Sciatic nerve (tissue), 2 donors: ENCODE data around the gene FILIP1. TPM values are rescaled to one million over a fixed set of nuclear protein-coding genes. Genes with fewer than 3 reads are reported as not detected.
"Not testable (repeated sequence)": the region's sequence is repeated elsewhere in the genome, so short reads cannot be mapped to it uniquely, and the experiment has no call there.

Experiments used
- ATAC-seq: fragments of 200-7000 bp; cut with Tn5 transposase; one replicate; pipeline ENCODE4 v1.9.1; 2020; ENCODE audit warnings: mild to moderate bottlenecking, moderate library complexity
- DNase-seq: peaks from one replicate; pipeline ENCODE4 v3.0.0-alpha.2; 2020; ENCODE audit warnings: low spot score
- intact Hi-C: fragments of 100-400 bp; cut with DNase I; formaldehyde crosslinking; loops from one replicate; pipeline ENCODE4 v1.14.2; 2022
- total RNA-seq: library from RNA; stranded (reverse); fragmentation: NEBNext Ultra II Directional; extraction: Animal tissue kit (Norgen Biotek cat#: 25700); gene quantifications from one replicate; pipeline ENCODE4 v1.2.1, GENCODE V29; 2021
- donor health status: DM: no; HTN: no; CAD: no.
- donor health status: DM: no; HTN: no; CAD: no.

Gene FILIP1
- total RNA-seq, 1 donor from 2014 or later: 40.2 TPM

- ATAC-seq (no peak), DNase-seq (no peak)
- intact Hi-C loops: no loop called here
Observed at GRCh38 chr6:75466636-75467035, 27.0 kb downstream of the FILIP1 start.

GRCh38 chr6:75463908-75464307, 29.7 kb downstream of the FILIP1 start:
- no peak for DNase-seq
- no peak for ATAC-seq
- intact Hi-C loops: no loop called here

DNA sequence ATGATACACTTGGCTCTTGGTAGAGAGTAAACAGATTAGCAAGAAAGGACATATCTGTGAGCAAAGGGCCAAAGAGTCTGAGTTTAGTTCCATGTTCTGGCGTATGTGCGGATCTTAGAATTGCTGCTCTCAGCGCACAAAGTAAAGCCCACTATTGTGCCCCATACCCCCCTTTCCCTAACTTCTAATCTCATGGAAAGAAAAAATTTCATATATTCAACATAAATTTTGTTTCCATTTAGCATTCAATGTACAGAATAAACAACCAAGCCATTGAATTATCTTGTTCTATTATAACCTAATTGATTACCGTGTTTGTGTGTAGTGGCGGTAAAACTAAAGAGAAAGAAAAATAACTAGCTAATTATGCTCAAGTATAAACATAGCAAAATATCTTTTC, 30.5 kb downstream of the FILIP1 start:
- DNase-seq: no peak
- intact Hi-C loops: no loop called here
- ATAC-seq: no peak

DNA sequence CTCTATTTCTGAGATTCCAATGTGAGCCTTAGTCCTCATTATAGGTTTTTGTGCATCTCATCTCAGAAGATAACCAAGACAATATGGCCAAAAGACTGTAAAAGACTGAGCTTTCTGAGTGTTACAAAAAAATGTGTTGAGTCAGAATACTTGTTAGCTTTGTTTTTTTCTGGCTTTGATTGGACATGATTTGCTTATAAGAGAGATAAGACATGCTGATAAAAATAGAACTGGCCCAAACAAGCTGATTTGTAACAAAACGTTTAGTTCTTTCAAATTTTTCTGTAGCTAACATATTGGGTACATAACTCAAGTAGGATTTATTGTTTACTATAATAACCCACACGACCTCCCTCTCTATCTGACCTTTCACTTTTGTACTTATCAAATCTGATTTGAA, 32.9 kb downstream of the FILIP1 start:
- DNase-seq: no peak
- intact Hi-C loops: no loop called here
- no peak for ATAC-seq

GRCh38 chr6:75458895-75459294, 34.7 kb downstream of the FILIP1 start:
- DNase-seq (no peak), ATAC-seq (peak; percentile 97)
- intact Hi-C loops: no loop called here

DNA sequence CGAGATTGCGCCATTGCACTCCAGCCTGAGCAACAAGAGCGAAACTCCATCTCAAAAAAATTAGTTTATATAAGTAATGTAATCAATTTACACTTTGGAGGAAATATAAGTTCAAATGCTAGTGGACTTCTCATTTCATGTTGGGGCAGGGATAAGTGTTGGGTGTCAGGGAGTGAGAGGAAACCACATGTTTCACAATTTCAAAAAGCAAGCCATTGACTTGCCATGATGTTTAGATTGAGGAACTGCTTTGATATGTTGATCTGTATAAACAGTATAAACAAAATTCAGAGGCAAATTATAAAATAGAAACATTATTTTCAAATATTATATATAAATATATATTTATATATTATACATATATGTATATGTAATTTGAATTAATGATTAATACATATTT, 42.7 kb downstream of the FILIP1 start:
- DNase-seq: no peak
- intact Hi-C loops: no loop called here
- ATAC-seq: no peak

DNA sequence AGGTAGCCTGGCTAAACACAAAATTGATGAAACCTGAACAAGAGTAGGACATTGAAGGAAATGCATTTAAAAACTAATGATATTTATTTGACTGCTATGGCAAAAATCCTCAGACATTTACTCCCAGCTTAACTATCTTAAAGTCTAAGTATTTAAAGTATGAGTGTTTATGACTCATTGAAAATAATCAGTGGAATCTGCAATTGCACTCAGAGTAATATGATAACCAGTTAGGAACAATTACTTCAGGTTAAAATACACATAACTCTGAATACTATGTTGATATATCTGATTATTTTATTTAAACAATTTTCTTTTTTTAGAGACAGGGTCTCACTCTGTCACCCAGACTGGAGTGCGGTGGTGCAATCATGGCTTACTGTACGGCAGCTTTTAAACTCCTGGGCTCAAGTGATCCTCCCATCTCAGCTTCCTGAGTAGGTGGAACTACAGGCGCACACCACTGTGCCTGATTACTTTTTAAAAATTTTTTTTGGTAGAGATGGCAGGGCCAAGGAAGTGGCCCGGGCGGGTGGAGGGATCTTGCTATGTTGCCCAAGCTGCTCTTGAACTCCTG, 43.9 kb downstream of the FILIP1 start:
- ATAC-seq (no peak), DNase-seq (no peak)
- intact Hi-C loops: no loop called here

GRCh38 chr6:75446241-75446880, 47.2 kb downstream of the FILIP1 start:
- DNase-seq (no peak), ATAC-seq (no peak)
- intact Hi-C loops: no loop called here

DNA sequence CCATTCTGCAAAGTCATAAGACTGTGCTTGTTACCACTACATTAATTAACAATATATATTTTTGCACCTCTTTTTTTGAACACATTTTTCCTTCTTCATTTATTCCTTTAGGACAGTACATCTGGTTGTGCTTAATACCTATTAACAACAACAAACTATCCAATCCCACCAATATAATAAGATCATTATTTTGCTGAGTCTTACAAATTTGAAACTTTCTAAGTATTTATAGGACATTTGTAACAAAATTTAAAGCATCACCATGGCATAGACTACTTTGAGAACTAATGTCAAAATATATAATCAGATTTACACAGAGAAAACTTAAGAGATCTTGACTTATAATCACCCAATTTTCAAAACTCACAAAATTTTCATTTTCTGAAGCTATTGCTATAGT, 47.9 kb downstream of the FILIP1 start:
- no peak for DNase-seq
- intact Hi-C loops: no loop called here
- no peak for ATAC-seq

DNA sequence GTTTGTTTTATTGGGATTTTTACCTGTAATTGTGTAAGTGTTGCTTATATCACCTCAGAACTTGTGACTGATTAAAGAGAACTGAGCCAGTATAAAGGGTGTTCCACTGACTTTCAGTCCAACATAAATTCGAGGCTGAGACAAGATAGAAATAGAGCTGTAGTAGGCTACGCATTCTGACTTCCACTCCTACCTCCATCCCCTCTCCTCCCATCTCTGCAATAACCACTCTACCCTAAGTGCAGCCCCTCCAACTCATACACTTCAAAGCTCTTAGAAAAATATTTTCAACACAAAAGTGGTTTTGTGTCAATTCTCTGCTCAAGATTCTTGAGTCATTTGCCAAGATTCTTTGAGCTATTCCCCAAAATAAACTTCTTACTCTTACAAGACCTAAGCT, 48.7 kb downstream of the FILIP1 start:
- intact Hi-C loops: no loop called here
- DNase-seq (no peak), ATAC-seq (no peak)

DNA sequence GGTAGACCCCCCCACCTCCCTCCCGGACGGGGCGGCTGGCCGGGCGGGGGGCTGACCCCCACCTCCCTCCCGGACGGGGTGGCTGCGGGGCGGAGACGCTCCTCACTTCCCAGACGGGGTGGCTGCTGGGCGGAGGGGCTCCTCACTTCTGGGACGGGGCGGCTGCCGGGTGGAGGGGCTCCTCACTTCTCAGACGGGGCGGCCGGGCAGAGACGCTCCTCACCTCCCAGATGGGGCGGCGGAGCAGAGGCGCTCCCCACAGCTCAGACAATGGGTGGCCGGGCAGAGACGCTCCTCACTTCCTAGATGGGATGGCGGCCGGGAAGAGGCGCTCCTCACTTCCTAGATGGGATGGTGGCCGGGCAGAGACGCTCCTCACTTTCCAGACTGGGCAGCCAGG, 51.7 kb downstream of the FILIP1 start:
- DNase-seq, ATAC-seq, intact Hi-C loops: not testable (repeated sequence)

DNA sequence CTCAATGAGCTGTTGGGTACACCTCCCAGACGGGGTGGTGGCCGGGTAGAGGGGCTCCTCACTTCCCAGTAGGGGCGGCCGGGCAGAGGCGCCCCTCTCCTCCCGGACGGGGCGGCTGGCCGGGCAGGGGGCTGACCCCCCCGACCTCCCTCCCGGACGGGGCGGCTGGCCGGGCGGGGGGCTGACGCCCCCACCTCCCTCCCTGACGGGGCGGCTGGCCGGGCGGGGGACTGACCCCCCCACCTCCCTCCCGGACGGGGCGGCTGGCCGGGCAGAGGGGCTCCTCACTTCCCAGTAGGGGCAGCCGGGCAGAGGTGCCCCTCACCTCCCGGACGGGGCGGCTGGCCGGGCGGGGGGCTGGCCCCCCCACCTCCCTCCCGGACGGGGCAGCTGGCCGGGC, 52.1 kb downstream of the FILIP1 start:
- ATAC-seq, DNase-seq, intact Hi-C loops: not testable (repeated sequence)

DNA sequence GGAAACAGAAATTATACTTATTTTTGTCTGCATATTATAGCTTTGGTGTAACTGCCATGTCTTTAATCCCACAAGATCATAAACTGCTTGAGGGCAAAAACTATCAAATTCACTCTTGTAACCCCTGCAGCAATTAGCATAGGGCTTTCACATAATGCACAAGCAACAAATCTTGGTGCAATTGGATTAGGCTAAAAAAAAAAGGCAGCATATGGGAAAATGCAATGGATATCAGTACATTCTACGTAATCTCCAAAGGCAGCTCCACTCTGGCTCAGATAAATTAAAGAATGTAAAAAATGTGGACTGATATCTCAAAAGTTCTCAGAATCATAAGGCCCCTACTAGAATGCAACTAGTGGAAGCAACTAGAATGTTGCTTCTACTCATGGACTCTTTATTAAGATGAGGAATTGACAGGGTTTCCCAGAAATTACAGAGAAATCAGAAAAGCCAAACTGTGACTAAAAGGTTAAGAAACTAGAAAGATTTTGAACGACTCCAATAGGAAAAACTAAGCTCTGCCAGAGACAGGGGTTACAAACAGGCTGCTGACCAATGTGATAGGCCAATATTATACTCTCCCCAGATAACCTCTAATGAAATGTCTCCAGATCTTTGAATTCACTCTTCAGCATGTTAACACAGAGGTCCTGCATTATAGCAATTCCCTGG, 55.0 kb downstream of the FILIP1 start:
- ATAC-seq (no peak), DNase-seq (no peak)
- intact Hi-C loops: no loop called here

- intact Hi-C loops: no loop called here
- no peak for DNase-seq
- ATAC-seq: no peak
Observed at GRCh38 chr6:75438013-75438431, 55.6 kb downstream of the FILIP1 start.

DNA sequence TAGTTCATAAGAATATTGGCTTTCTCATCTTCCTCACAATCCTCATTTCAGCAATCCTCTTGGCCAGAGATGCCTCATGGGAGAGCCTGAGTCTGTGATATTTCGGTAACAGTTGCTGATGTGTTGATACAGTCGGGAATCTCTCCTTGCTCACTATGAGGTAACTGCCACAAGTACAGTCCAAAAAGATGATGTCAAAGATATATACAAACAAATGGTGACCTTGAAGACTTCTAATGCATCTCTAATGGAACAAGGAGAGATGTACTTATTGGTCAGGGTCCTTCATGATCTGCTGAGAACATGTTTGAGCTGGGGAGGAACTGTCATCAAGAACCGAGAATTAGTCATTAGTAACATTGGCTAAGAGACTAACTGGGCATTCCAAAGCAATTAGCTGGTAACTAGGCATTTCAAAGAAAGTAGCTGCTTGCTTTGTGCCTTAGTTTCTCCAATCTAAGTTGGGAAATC, 56.1 kb downstream of the FILIP1 start:
- peak; percentile 97 for ATAC-seq
- no peak for DNase-seq
- intact Hi-C loops: no loop called here

- ATAC-seq: peak; percentile 92
- intact Hi-C loops: no loop called here
Observed at GRCh38 chr6:75436869-75437268, 56.7 kb downstream of the FILIP1 start.

DNA sequence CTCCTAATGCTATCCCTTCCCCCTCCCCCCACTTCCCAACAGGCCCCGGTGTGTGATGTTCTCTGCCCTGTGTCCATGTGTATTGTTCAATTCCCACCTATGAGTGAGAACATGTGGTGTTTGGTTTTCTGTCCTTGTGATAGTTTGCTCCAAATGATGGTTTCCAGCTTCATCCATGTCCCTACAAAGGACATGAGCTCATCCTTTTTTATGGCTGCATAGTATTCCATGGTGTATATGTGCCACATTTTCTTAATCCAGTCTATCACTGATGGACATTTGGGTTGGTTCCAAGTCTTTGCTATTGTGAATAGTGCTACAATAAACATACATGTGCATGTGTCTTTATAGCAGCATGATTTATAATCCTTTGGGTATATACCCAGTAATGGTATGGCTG, 60.8 kb downstream of the FILIP1 start:
- DNase-seq, ATAC-seq, intact Hi-C loops: not testable (repeated sequence)

More at GRCh38 chr6:75436869-75437268, 56.7 kb downstream of the FILIP1 start:
- peak; percentile 64 for DNase-seq

DNA sequence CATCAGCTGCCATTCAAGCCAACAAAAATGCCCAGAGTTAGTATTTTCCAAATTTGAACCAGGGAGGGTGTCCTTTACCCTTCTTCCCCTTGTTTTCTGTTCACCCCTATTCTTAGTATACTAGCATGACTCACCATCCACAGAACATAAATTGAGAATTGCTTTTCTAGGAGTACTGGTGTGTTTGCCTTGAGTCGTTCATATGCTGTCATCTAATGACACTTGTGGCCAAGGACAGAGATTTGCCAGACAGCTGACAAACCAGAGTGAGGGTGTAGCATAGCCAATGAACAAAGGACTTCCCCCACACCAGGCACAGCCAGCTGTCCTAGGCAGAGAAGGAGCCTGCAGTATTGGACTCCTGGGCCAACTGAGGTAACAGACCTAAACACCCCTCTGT, 62.2 kb downstream of the FILIP1 start:
- DNase-seq (no peak), ATAC-seq (peak; percentile 46)
- intact Hi-C loops: no loop called here

DNA sequence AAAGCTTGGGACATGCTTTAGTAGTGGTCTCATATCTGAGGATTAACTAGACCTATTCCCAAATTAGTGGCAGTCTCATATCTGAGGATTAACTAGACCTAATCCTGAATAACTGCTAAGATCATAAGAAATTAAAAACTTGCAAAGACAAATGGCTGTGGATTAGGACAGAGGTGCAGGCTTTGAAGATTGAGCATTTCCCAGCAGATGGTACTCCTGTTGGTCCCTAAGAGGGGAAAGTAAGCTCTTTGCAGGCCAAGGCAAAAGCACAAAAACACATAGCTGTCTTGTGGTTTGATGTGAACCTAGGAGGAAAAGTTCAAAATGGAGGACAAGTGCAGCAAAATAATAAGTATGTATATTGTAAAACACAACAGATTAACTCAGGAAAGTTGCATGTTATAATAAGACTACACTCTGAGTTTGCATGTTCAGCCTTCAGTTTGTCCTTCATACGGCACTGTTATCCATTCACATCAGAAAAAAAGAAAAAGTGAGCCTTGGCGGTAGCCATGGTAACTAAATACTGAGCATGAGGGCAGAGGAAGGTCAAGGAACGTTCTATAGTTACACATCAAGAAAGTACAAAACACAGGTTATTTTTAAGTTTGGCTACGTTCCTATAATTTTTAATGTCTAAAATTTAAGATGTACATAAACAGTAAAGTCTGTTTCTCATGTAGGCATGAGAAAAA, 62.8 kb downstream of the FILIP1 start:
- intact Hi-C loops: no loop called here
- ATAC-seq (no peak), DNase-seq (no peak)
